Measurements from ENCODE around the gene TMEM9. TPM values are rescaled to one million over a fixed set of nuclear protein-coding genes. Genes with fewer than 3 reads are reported as not detected.
"Not testable (repeated sequence)": the region's sequence is repeated elsewhere in the genome, so short reads cannot be mapped to it uniquely, and the experiment has no call there.

TMEM9 gene
- total RNA-seq, 3 donors from 2014 or later: 19.1 to 38.9 (median 24.1) TPM

DNA sequence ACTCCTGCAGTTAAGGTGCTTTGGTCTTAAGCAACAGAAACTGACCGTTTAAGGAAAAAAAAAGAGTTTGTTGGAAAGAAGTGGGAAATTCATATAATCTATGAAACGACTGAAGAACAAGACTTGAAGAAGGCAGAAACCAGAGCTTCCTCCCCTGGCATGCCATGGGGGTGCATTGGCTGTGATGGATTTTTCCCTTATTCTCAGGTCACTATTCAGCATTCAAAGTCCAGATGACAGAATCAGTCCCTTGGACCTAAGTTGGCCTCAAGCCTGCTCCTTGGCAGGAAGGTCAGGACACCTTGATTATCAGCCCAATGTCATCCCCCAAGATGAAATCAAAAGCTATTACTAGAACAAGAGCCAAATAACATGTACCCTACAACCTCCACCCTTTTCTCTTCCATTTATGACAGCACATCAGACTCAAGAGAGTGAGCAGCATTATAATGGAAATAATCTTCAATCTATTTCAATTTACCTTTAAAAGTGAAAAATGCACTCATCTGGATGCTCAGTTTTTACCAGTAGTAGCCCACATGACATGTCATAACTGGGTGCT is 15.8 kb upstream of the TMEM9 start:
- TF ChIP-seq, protein P1, sequence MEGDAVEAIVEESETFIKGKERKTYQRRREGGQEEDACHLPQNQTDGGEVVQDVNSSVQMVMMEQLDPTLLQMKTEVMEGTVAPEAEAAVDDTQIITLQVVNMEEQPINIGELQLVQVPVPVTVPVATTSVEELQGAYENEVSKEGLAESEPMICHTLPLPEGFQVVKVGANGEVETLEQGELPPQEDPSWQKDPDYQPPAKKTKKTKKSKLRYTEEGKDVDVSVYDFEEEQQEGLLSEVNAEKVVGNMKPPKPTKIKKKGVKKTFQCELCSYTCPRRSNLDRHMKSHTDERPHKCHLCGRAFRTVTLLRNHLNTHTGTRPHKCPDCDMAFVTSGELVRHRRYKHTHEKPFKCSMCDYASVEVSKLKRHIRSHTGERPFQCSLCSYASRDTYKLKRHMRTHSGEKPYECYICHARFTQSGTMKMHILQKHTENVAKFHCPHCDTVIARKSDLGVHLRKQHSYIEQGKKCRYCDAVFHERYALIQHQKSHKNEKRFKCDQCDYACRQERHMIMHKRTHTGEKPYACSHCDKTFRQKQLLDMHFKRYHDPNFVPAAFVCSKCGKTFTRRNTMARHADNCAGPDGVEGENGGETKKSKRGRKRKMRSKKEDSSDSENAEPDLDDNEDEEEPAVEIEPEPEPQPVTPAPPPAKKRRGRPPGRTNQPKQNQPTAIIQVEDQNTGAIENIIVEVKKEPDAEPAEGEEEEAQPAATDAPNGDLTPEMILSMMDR (IDR thresholded peaks at IDR 0.05): no peak
- peaks cover 4% of the 10 kb centered on the region for H3K4me1 ChIP-seq (ENCODE audit: low read depth)
- no peak for DNase-seq
- ATAC-seq: no peak
- no peaks in the 10 kb centered on the region for H3K9me3 ChIP-seq
- intact Hi-C loops (cut with DNase I, micrococcal nuclease): no loop called here
- H3K36me3 ChIP-seq (ENCODE audit: low read depth): no peaks in the 10 kb centered on the region
- H3K4me3 ChIP-seq: no peak overlapping the region

DNA sequence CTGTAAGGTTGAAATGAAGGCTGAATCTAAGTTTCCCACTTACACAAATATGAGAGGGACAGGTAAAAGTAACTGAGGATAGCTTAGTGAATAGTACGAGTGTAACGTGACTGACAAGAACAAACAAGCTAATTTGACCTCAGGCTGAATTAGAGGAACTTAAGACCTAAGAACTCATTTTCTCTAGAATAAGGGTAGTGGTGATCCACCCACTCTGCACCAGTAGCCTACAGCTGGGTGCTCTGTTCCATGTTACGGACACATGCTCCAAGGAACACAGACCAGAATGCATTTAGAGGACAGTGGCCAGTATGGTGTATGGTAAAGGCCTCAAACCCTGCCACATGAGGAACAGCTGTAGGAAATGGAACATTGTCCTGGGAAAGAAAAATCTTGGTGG is 14.9 kb upstream of the TMEM9 start:
- Histone ChIP-seq H3K4me1 (ENCODE audit: low read depth) (peaks cover 4% of the 10 kb centered on the region), H3K9me3 (no peaks in the 10 kb centered on the region), H3K4me3 (no peak overlapping the region), H3K36me3 (ENCODE audit: low read depth) (no peaks in the 10 kb centered on the region)
- ATAC-seq: no peak
- intact Hi-C loops (cut with DNase I, micrococcal nuclease): no loop called here
- no peak for DNase-seq
- TF ChIP-seq, protein P1 (IDR thresholded peaks at IDR 0.05): no peak

DNA sequence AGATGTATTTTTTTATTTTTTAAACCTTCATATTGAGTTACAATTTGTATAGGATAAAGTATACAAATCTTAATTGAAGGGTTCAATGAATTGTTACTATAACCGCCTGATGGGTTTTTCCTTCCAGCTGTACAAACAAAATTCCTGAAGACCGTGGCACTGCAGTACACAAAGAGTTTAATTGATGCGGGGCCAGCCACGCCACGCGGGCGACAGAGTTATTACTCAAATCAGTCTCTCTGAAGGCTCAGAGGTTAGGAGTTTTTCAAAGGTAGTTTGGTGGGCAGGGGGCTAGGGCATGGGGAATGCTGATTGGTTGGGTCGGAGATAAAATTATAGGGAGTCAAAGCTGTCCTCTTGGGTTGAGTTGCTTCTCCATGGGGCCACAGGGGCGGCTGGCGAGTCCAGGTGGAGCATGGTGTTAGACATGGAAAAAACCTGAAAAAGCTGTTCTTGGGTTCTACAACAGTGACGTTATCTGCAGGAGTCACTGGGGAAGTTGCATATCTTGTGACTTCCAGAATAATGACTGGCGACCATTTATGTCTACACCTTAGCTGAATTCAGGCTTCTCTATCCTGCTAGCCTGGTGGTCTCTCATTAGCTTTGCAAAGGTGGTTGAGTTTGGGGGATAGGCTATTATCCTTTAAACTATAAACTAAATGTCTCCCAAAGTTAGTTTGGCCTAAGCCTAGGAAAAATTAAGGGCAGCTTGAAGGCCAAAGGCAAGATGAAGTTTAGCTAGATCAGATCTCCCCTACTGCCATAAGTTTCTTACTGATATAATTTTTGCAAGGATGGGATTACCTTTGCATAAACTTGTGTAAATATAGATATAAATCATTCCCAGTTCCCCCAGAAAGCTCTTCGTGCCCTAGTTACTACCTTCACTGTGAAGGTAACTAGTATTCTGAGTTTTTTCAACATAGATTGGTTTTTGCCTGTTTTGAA is 13.0 kb upstream of the TMEM9 start:
- DNase-seq: no peak
- peaks cover 4% of the 10 kb centered on the region for H3K4me1 ChIP-seq (ENCODE audit: low read depth)
- H3K4me3 ChIP-seq: no peak overlapping the region

DNA sequence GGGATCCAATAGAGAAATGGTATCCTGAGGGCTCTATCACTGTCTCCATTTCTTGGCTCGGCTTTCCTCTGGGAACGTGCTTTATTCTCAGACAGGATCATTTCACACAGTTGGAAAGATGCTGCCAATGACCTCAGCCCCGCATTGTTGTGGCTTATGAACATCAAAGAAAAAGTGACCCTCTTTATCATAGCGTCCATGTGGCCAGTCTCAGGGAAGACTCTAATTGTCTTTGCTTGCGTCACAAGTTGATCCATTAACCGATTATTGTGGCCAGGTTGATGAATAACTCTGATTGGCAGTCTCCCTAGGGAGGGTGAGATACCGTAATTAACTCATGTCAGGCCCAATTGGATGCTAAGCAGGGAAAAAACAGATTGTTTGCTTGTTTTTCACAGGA is 10.4 kb upstream of the TMEM9 start:
- Histone ChIP-seq H3K4me1 (ENCODE audit: low read depth) (no peaks in the 10 kb centered on the region), H3K4me3 (no peak overlapping the region), H3K36me3 (ENCODE audit: low read depth) (no peaks in the 10 kb centered on the region), H3K9me3 (no peaks in the 10 kb centered on the region)
- intact Hi-C loops (cut with DNase I, micrococcal nuclease): no loop called here
- TF ChIP-seq, protein P1 (IDR thresholded peaks at IDR 0.05): no peak
- DNase-seq (no peak), ATAC-seq (peak; percentile 36)

More for the DNA sequence above, 13.0 kb upstream of the TMEM9 start:
- H3K9me3 ChIP-seq: no peaks in the 10 kb centered on the region
- no peaks in the 10 kb centered on the region for H3K36me3 ChIP-seq (ENCODE audit: low read depth)
- no peak for ATAC-seq
- intact Hi-C loops (cut with DNase I, micrococcal nuclease): no loop called here
- TF ChIP-seq, protein P1 (IDR thresholded peaks at IDR 0.05): no peak

DNA sequence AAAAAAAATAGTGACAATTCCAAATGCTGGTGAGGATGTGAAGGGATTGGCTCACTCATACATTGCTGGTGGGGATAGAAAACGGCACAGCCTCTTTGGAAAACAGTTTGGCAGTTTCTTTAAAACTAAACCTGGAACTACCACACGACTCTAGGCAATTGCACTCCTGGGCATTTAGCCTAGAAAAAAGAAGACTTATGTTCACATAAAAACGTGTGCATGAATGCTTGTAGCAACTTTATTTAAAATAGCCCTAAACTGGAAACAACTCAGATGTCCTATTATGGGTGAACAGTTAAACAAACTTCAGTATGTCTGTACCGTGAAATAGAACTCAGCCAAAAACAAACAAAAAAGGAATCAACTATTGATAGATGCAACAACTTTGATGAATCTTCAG is 9.4 kb upstream of the TMEM9 start:
- ATAC-seq (no peak), DNase-seq (no peak)
- TF ChIP-seq, protein P1 (IDR thresholded peaks at IDR 0.05): no peak
- Histone ChIP-seq H3K4me1 (ENCODE audit: low read depth) (no peaks in the 10 kb centered on the region), H3K9me3 (no peaks in the 10 kb centered on the region), H3K36me3 (ENCODE audit: low read depth) (no peaks in the 10 kb centered on the region), H3K4me3 (no peak overlapping the region)
- intact Hi-C loops (cut with DNase I, micrococcal nuclease): no loop called here

DNA sequence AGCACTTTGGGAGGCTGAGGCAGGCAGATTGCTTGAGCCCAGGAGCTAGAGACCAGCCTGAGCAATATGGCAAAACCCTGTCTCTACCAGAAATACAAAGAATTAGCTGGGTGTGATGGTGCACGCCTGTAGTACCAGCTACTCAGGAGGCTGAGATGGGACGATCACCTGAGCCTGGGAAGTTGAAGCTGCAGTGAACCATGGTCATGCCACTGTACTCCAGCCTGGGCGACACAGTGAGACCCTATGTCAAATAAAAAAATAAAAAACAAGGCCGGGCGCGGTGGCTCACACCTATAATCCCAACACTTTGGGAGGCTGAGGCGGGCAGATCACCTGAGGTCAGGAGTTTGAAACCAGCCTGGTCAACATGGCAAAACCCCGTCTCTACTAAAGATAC is 8.8 kb upstream of the TMEM9 start:
- H3K36me3 ChIP-seq (ENCODE audit: low read depth); H3K4me3 ChIP-seq; H3K9me3 ChIP-seq; DNase-seq; H3K4me1 ChIP-seq (ENCODE audit: low read depth); intact Hi-C loops (cut with DNase I, micrococcal nuclease); ATAC-seq: not testable (repeated sequence)
